ENCODE results near the gene ZFHX3. TPM values are rescaled to one million over a fixed set of nuclear protein-coding genes. Genes with fewer than 3 reads are reported as not detected.
"Not testable (repeated sequence)": the region's sequence is repeated elsewhere in the genome, so short reads cannot be mapped to it uniquely, and the experiment has no call there.

ZFHX3 gene
- total and polyA plus RNA-seq, 2 donors from 2014 or later = 2.3 to 29.3 TPM

DNA sequence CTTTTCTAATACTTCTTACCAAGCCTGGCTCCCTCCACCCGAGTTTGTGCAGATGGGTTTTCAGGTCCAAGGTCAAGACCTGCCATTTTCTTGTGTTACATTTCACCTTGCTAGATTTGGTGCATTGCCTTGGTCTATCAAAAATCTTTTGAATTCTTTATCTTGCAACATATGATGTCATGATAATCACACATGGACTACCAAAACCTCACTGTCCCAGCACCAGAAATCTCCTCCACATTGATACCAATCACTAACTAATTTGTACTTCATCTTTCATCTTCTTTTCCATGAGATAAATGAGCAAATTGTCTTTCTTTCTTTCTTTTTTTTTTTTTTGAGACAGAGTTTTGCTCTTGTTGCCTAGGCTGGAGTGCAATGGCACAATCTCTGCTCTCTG is 33.0 kb upstream of the ZFHX3 start:
- no peak overlapping the region for H3K9ac ChIP-seq (ENCODE audit: low read length in 3 of 3)
- no peak overlapping the region for H3K27ac ChIP-seq (ENCODE audit: low read depth in 2 of 2, low read length in 2 of 2)
- H3K4me1 ChIP-seq (ENCODE audit: control insufficient read depth in 2 of 3, insufficient read depth in 2 of 3, low read depth in 1 of 3, low read length in 3 of 3) = no peaks in the 10 kb centered on the region
- no peaks in the 10 kb centered on the region for H3K27me3 ChIP-seq (ENCODE audit: control insufficient read depth, insufficient read depth, low read length)
- no peak for FAIRE-seq
- no peak overlapping the region for H3K4me3 ChIP-seq (ENCODE audit: low read length in 3 of 3)
- intact Hi-C loops (cut with DNase I) = no loop called here
- no peaks in the 10 kb centered on the region for H3K36me3 ChIP-seq (ENCODE audit: control insufficient read depth in 2 of 3, insufficient read depth in 3 of 3, low read length in 3 of 3)
- DNase-seq = no peak
- no peak for TF ChIP-seq CTCF (IDR thresholded peaks at IDR 0.05; ENCODE audit: borderline replicate concordance, extremely low read depth, insufficient read depth)
- H3K9me3 ChIP-seq (ENCODE audit: control insufficient read depth in 2 of 3, insufficient read depth in 1 of 3, low read length in 3 of 3) = peaks cover 0 to 3% (median 0%) of the 10 kb centered on the region in 3 donors

GRCh38 chr16:73076324-73076810 is 28.4 kb upstream of the ZFHX3 start:
- no peak overlapping the region for H3K27ac ChIP-seq (ENCODE audit: low read depth in 2 of 2, low read length in 2 of 2)
- H3K27me3 ChIP-seq (ENCODE audit: control insufficient read depth, insufficient read depth, low read length) = no peaks in the 10 kb centered on the region
- H3K4me3 ChIP-seq (ENCODE audit: low read length in 3 of 3) = no peak overlapping the region
- FAIRE-seq = no peak
- intact Hi-C loops (cut with DNase I) = no loop called here
- no peak overlapping the region for H3K9ac ChIP-seq (ENCODE audit: low read length in 3 of 3)
- no peaks in the 10 kb centered on the region for H3K9me3 ChIP-seq (ENCODE audit: control insufficient read depth in 2 of 3, insufficient read depth in 1 of 3, low read length in 3 of 3)
- no peaks in the 10 kb centered on the region for H3K36me3 ChIP-seq (ENCODE audit: control insufficient read depth in 2 of 3, insufficient read depth in 3 of 3, low read length in 3 of 3)
- TF ChIP-seq CTCF (IDR thresholded peaks at IDR 0.05; ENCODE audit: borderline replicate concordance, extremely low read depth, insufficient read depth) = no peak
- H3K4me1 ChIP-seq (ENCODE audit: control insufficient read depth in 2 of 3, insufficient read depth in 2 of 3, low read depth in 1 of 3, low read length in 3 of 3) = peaks cover 0 to 3% (median 0%) of the 10 kb centered on the region in 3 donors
- peak in 2 of 5 donors; percentile 89 for DNase-seq

GRCh38 chr16:73074382-73074781 is 26.5 kb upstream of the ZFHX3 start:
- no peaks in the 10 kb centered on the region for H3K9me3 ChIP-seq (ENCODE audit: control insufficient read depth in 2 of 3, insufficient read depth in 1 of 3, low read length in 3 of 3)
- peak in 1 of 5 donors; percentile 0 for DNase-seq
- peaks cover 0 to 10% (median 0%) of the 10 kb centered on the region in 3 donors for H3K4me1 ChIP-seq (ENCODE audit: control insufficient read depth in 2 of 3, insufficient read depth in 2 of 3, low read depth in 1 of 3, low read length in 3 of 3)
- intact Hi-C loops (cut with DNase I) = no loop called here
- H3K27ac ChIP-seq (ENCODE audit: low read depth in 2 of 2, low read length in 2 of 2) = no peak overlapping the region
- no peak for TF ChIP-seq CTCF (IDR thresholded peaks at IDR 0.05; ENCODE audit: borderline replicate concordance, extremely low read depth, insufficient read depth)
- FAIRE-seq = no peak
- no peak overlapping the region for H3K9ac ChIP-seq (ENCODE audit: low read length in 3 of 3)
- H3K4me3 ChIP-seq (ENCODE audit: low read length in 3 of 3) = no peak overlapping the region
- H3K36me3 ChIP-seq (ENCODE audit: control insufficient read depth in 2 of 3, insufficient read depth in 3 of 3, low read length in 3 of 3) = no peaks in the 10 kb centered on the region
- H3K27me3 ChIP-seq (ENCODE audit: control insufficient read depth, insufficient read depth, low read length) = no peaks in the 10 kb centered on the region

- H3K9ac ChIP-seq (ENCODE audit: low read length in 3 of 3); H3K9me3 ChIP-seq (ENCODE audit: control insufficient read depth in 2 of 3, insufficient read depth in 1 of 3, low read length in 3 of 3); H3K36me3 ChIP-seq (ENCODE audit: control insufficient read depth in 2 of 3, insufficient read depth in 3 of 3, low read length in 3 of 3); H3K27ac ChIP-seq (ENCODE audit: low read depth in 2 of 2, low read length in 2 of 2); FAIRE-seq; H3K27me3 ChIP-seq (ENCODE audit: control insufficient read depth, insufficient read depth, low read length); H3K4me3 ChIP-seq (ENCODE audit: low read length in 3 of 3); intact Hi-C loops (cut with DNase I): not testable (repeated sequence)
- DNase-seq = peak in 1 of 5 donors; percentile 38
- H3K4me1 ChIP-seq (ENCODE audit: control insufficient read depth in 2 of 3, insufficient read depth in 2 of 3, low read depth in 1 of 3, low read length in 3 of 3) = peaks cover 0 to 19% (median 0%) of the 10 kb centered on the region in 3 donors
These were observed 24.1 kb upstream of the ZFHX3 start for GRCh38 chr16:73072051-73072450.

Measured in kidney (tissue), 14 donors.